Psoas muscle (tissue), 8 donors: Measurements from ENCODE around the gene TMBIM1. TPM values are rescaled to one million over a fixed set of nuclear protein-coding genes. Genes with fewer than 3 reads are reported as not detected.

Experiments
- ATAC-seq, 4 donors: fragments of 200-7000 bp; cut with Tn5 transposase; one replicate each; pipeline ENCODE4 v1.9.1; 2020; ENCODE audit warnings: moderate library complexity in 3 of 4, mild to moderate bottlenecking in 2 of 4
- DNase-seq, 2 donors: peaks; one replicate each; pipeline ENCODE4 v3.0.0-alpha.2; 2020
- H3K27ac ChIP-seq: fragments of 200-600 bp; one replicate; pipeline ENCODE4 v1.8.0; 2022
- H3K27me3 ChIP-seq, 3 donors: fragments of 200-600 bp in 1 of 3; one replicate each; pipeline versions ENCODE4 v1.6.1 to v1.8.0; 2013 to 2022; ENCODE audit warnings: low read length in 2 of 3, mild to moderate bottlenecking in 2 of 3, moderate library complexity in 1 of 3; ENCODE audit not compliant: insufficient read depth in 3 of 3
- H3K36me3 ChIP-seq, 2 donors: fragments of 200-600 bp in 1 of 2; one replicate each; pipeline versions ENCODE4 v1.6.1 to v1.8.0; 2013 to 2022; ENCODE audit warnings: low read depth in 1 of 2, mild to moderate bottlenecking in 1 of 2, moderate library complexity in 1 of 2; ENCODE audit not compliant: insufficient read depth in 1 of 2
- H3K4me1 ChIP-seq: fragments of 200-600 bp; one replicate; pipeline ENCODE4 v1.8.0; 2022
- H3K4me3 ChIP-seq: fragments of 200-600 bp; one replicate; pipeline ENCODE4 v1.8.0; 2022; ENCODE audit warnings: mild to moderate bottlenecking
- H3K9me3 ChIP-seq: fragments of 200-600 bp; one replicate; pipeline ENCODE4 v1.8.0; 2022
- WGBS, 3 donors: extraction: QIAGEN DNeasy Blood & Tissue Kit; methylation state at CpG; one replicate each; pipeline versions ENCODE4 v1.1.6 to v1.1.7; 2013; 5-methylcytosine and 5-hydroxymethylcytosine counted together
- intact Hi-C, 2 donors: fragments of 100-400 bp; cut with DNase I; formaldehyde crosslinking; loops; one replicate each; pipeline versions ENCODE4 v1.11.0 to v1.14.2; 2022
- polyA plus RNA-seq, 3 donors: library from polyadenylated mRNA; stranded (reverse); fragments of 200-250 nt; gene quantifications; one replicate each; pipeline ENCODE4 v1.2.3, GENCODE V29; 2013
- total RNA-seq, 4 donors: library from RNA; stranded (reverse); fragmentation: NEBNext Ultra II Directional in 2 of 4; extraction: Animal tissue kit (Norgen Biotek cat#: 25700) in 2 of 4; gene quantifications; one replicate each; pipeline versions ENCODE4 v1.2.1 to v1.2.4, GENCODE V29; 2021 to 2023
- TF ChIP-seq, protein P1 (sequence below): fragments of 200-600 bp; IDR thresholded peaks from one replicate; pipeline ENCODE4 v1.8.0; 2022; ENCODE audit warnings: antibody characterized with exemption
- donor health status: healthy with polysubstance abuse.
- donor health status: DM: no; HTN: no; CAD: no; lungs with moderate emphysema.
- donor health status: Bipolar disorder and iron deficiency.
- donor health status: healthy.
- donor health status: DM: yes; HTN: yes; CAD: no.
- donor health status: DM: no; HTN: no; CAD: no.
- donor health status: DM: no; HTN: no; CAD: no.
- donor health status: DM: yes; HTN: yes; CAD: no.

The TMBIM1 gene
- total and polyA plus RNA-seq, 7 donors: 152 to 264 (median 167) TPM

DNA sequence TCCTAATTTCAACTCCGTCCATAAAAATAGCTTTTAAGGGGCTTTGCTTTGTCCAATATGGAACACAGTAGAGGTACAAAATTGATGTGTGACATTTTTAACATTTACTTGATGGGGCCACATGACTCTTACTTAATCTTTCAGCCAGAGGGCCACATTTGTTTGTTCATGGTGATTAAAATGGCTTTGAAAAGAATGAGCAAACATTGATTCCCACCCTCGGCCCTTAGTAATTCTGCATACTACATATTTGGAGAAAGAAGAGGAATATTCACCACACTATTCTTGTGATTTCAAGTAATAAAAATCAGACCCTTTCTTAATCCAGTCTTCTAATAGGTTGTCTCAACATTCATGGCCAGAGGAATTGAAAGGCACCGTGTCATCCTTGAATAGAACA, 57.8 kb downstream of the TMBIM1 start:
- Histone ChIP-seq H3K27ac (no peak overlapping the region), H3K4me1 (peaks cover 11% of the 10 kb centered on the region), H3K36me3 (peaks cover 36 to 100% of the 10 kb centered on the region in 2 donors), H3K27me3 (no peaks in the 10 kb centered on the region), H3K9me3 (no peaks in the 10 kb centered on the region), H3K4me3 (no peak overlapping the region)
- ATAC-seq: no peak
- intact Hi-C loops: no loop called here
- TF ChIP-seq, protein P1, sequence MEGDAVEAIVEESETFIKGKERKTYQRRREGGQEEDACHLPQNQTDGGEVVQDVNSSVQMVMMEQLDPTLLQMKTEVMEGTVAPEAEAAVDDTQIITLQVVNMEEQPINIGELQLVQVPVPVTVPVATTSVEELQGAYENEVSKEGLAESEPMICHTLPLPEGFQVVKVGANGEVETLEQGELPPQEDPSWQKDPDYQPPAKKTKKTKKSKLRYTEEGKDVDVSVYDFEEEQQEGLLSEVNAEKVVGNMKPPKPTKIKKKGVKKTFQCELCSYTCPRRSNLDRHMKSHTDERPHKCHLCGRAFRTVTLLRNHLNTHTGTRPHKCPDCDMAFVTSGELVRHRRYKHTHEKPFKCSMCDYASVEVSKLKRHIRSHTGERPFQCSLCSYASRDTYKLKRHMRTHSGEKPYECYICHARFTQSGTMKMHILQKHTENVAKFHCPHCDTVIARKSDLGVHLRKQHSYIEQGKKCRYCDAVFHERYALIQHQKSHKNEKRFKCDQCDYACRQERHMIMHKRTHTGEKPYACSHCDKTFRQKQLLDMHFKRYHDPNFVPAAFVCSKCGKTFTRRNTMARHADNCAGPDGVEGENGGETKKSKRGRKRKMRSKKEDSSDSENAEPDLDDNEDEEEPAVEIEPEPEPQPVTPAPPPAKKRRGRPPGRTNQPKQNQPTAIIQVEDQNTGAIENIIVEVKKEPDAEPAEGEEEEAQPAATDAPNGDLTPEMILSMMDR: no peak
- WGBS, 3 donors: 39 to 55% (median 48%) methylated on average over 3 of the region's 3 CpGs
- DNase-seq: no peak

GRCh38 chr2:218233543-218233942, 58.8 kb downstream of the TMBIM1 start:
- Histone ChIP-seq H3K4me1 (peaks cover 21% of the 10 kb centered on the region), H3K27me3 (no peaks in the 10 kb centered on the region), H3K27ac (no peak overlapping the region), H3K36me3 (peaks cover 28 to 100% of the 10 kb centered on the region in 2 donors), H3K4me3 (no peak overlapping the region), H3K9me3 (no peaks in the 10 kb centered on the region)
- TF ChIP-seq, protein P1: no peak
- intact Hi-C loops: no loop called here
- no peak for ATAC-seq
- WGBS, 3 donors: 88 to 96% (median 92%) methylated on average over 4 of the region's 4 CpGs
- DNase-seq: no peak

GRCh38 chr2:218230882-218231281, 61.4 kb downstream of the TMBIM1 start:
- TF ChIP-seq, protein P1: no peak
- intact Hi-C loops: no loop called here
- peaks cover 23% of the 10 kb centered on the region for H3K4me1 ChIP-seq
- 4 to 18% (median 5%) methylated on average over 1 of the region's 1 CpG for WGBS, 3 donors
- peaks cover 26 to 100% of the 10 kb centered on the region in 2 donors for H3K36me3 ChIP-seq
- DNase-seq (no peak), ATAC-seq (no peak)
- no peaks in the 10 kb centered on the region for H3K27me3 ChIP-seq
- H3K4me3 ChIP-seq: no peak overlapping the region
- H3K27ac ChIP-seq: no peak overlapping the region
- H3K9me3 ChIP-seq: no peaks in the 10 kb centered on the region

DNA sequence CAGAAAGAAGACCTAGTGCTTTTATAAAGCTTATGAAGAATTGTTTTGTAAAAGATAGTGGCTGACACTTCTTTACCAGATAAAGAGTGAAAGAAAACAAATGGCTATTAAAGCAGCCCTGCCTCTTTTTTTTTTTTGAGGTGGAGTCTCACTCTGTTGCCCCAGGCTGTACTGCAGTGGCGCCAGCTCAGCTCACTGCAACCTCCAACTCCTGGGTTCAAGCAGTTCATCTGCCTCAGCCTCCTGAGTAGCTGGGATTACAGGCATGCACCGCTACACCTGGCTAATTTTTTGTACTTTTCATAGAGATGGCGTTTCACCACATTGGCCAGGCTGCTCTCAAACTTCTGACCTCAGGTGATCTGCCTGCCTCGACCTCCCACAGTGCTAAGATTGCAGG, 62.5 kb downstream of the TMBIM1 start:
- H3K9me3 ChIP-seq: no peaks in the 10 kb centered on the region
- TF ChIP-seq, protein P1: no peak
- no peaks in the 10 kb centered on the region for H3K27me3 ChIP-seq
- H3K36me3 ChIP-seq: peaks cover 21 to 100% of the 10 kb centered on the region in 2 donors
- no peak for ATAC-seq
- intact Hi-C loops: no loop called here
- H3K4me1 ChIP-seq: peaks cover 32% of the 10 kb centered on the region
- WGBS, 3 donors: 92 to 97% (median 93%) methylated on average over 4 of the region's 4 CpGs
- no peak overlapping the region for H3K27ac ChIP-seq
- DNase-seq: no peak
- no peak overlapping the region for H3K4me3 ChIP-seq

DNA sequence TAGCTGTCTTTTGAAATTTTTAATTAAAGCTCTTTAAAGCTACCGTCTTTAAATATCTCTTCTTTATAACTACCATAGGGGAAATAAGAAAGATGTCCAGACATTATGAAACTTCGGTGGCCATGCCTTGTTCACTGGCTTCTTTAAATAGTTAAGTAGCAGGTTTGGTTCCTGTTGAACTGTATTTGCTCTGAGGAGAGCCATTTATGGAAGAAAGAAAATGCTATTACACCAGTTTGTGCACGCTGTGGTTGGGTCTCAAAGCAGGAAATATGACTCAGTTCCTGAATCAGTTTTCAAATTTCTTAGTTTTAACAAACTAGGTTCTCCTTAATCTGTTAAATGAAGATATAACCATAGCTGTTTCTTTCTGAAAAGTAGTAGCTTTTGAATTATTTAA, 63.1 kb downstream of the TMBIM1 start:
- TF ChIP-seq, protein P1: no peak
- 44 to 63% (median 51%) methylated on average over 3 of the region's 3 CpGs for WGBS, 3 donors
- Histone ChIP-seq H3K4me1 (peaks cover 38% of the 10 kb centered on the region), H3K27me3 (no peaks in the 10 kb centered on the region), H3K27ac (peak overlapping the region; percentile 39), H3K36me3 (peaks cover 22 to 100% of the 10 kb centered on the region in 2 donors), H3K9me3 (no peaks in the 10 kb centered on the region), H3K4me3 (no peak overlapping the region)
- no peak for DNase-seq
- ATAC-seq: peak in 2 of 4 donors; percentile 53 to 56
- intact Hi-C loops: no loop called here
